Osteocyte (in vitro differentiated cells): Measurements from ENCODE around the gene ISL2. TPM values are rescaled to one million over a fixed set of nuclear protein-coding genes. Genes with fewer than 3 reads are reported as not detected.
A peak's percentile ranks its signal among the peaks of the same experiment; 100 is the strongest.

Experiments
- DNase-seq: peaks from one replicate; pipeline ENCODE4 v3.0.0; 2021; ENCODE audit warnings: mixed read lengths; ENCODE audit not compliant: unreplicated experiment; ENCODE audit errors: extremely low spot score
- H3K27ac Mint-ChIP-seq: one replicate; pipeline ENCODE4 v1.8.0; 2021; ENCODE audit warnings: mild to moderate bottlenecking, mixed read lengths; ENCODE audit not compliant: unreplicated experiment
- H3K27me3 Mint-ChIP-seq: one replicate; pipeline ENCODE4 v1.8.0; 2021; ENCODE audit warnings: mixed read lengths; ENCODE audit not compliant: unreplicated experiment
- H3K36me3 Mint-ChIP-seq: one replicate; pipeline ENCODE4 v1.8.0; 2021; ENCODE audit warnings: mixed read lengths; ENCODE audit not compliant: unreplicated experiment
- H3K4me1 Mint-ChIP-seq: one replicate; pipeline ENCODE4 v1.8.0; 2021; ENCODE audit warnings: mixed read lengths; ENCODE audit not compliant: unreplicated experiment
- H3K4me3 Mint-ChIP-seq: one replicate; pipeline ENCODE4 v1.8.0; 2021; ENCODE audit warnings: mild to moderate bottlenecking, moderate library complexity, mixed read lengths; ENCODE audit not compliant: unreplicated experiment
- H3K9me3 Mint-ChIP-seq: one replicate; pipeline ENCODE4 v1.8.0; 2021; ENCODE audit warnings: mixed read lengths; ENCODE audit not compliant: unreplicated experiment
- CTCF ChIP-seq: fragments of 200-600 bp; sonication (generic); IDR thresholded peaks from 2 replicates; pipeline ENCODE4 v1.5.0; 2021; ENCODE audit warnings: antibody characterized with exemption, mild to moderate bottlenecking, moderate library complexity
- total RNA-seq: library from RNA; stranded (reverse); gene quantifications from 2 replicates; pipeline ENCODE4 v1.2.1, GENCODE V29; 2021

The ISL2 gene
- total RNA-seq, 1 donor from 2014 or later: not detected

GRCh38 chr15:76298986-76299385 is 37.6 kb upstream of the ISL2 start:
- H3K4me1 Mint-ChIP-seq: peaks cover 9% of the 10 kb centered on the region
- TF ChIP-seq CTCF: no peak
- no peaks in the 10 kb centered on the region for H3K9me3 Mint-ChIP-seq
- no peak for DNase-seq
- H3K36me3 Mint-ChIP-seq: no peaks in the 10 kb centered on the region
- no peak overlapping the region for H3K4me3 Mint-ChIP-seq
- H3K27me3 Mint-ChIP-seq: no peaks in the 10 kb centered on the region
- no peak overlapping the region for H3K27ac Mint-ChIP-seq

GRCh38 chr15:76299786-76300185 is 36.8 kb upstream of the ISL2 start:
- Mint-ChIP-seq H3K4me1 (peaks cover 9% of the 10 kb centered on the region), H3K27me3 (no peaks in the 10 kb centered on the region), H3K27ac (no peak overlapping the region), H3K36me3 (no peaks in the 10 kb centered on the region), H3K4me3 (no peak overlapping the region), H3K9me3 (no peaks in the 10 kb centered on the region)
- TF ChIP-seq CTCF: no peak
- no peak for DNase-seq

GRCh38 chr15:76303909-76304308 is 32.7 kb upstream of the ISL2 start:
- no peak for TF ChIP-seq CTCF
- H3K27ac Mint-ChIP-seq: no peak overlapping the region
- H3K9me3 Mint-ChIP-seq: peaks cover 3% of the 10 kb centered on the region
- no peaks in the 10 kb centered on the region for H3K27me3 Mint-ChIP-seq
- H3K36me3 Mint-ChIP-seq: no peaks in the 10 kb centered on the region
- H3K4me3 Mint-ChIP-seq: no peak overlapping the region
- peaks cover 13% of the 10 kb centered on the region for H3K4me1 Mint-ChIP-seq
- DNase-seq: no peak

GRCh38 chr15:76309601-76310330 is 26.8 kb upstream of the ISL2 start:
- no peaks in the 10 kb centered on the region for H3K27me3 Mint-ChIP-seq
- DNase-seq: no peak
- H3K4me3 Mint-ChIP-seq: peak overlapping the region; percentile 86
- H3K36me3 Mint-ChIP-seq: peaks cover 1% of the 10 kb centered on the region
- no peak for TF ChIP-seq CTCF
- peaks cover 33% of the 10 kb centered on the region for H3K4me1 Mint-ChIP-seq
- H3K27ac Mint-ChIP-seq: peak overlapping the region; percentile 89
- H3K9me3 Mint-ChIP-seq: peaks cover 3% of the 10 kb centered on the region

- peaks cover 1% of the 10 kb centered on the region for H3K36me3 Mint-ChIP-seq
- no peaks in the 10 kb centered on the region for H3K27me3 Mint-ChIP-seq
- peaks cover 32% of the 10 kb centered on the region for H3K4me1 Mint-ChIP-seq
- H3K4me3 Mint-ChIP-seq: peak overlapping the region; percentile 86
- no peaks in the 10 kb centered on the region for H3K9me3 Mint-ChIP-seq
- H3K27ac Mint-ChIP-seq: peak overlapping the region; percentile 89
- DNase-seq: no peak
- TF ChIP-seq CTCF: no peak
Observed at GRCh38 chr15:76310475-76311099, 26.0 kb upstream of the ISL2 start.
